Measurements from ENCODE around the gene MRPL51.
A peak's percentile ranks its signal among the peaks of the same experiment; 100 is the strongest.
"Not testable (repeated sequence)": the region's sequence is repeated elsewhere in the genome, so short reads cannot be mapped to it uniquely, and the experiment has no call there.

The MRPL51 gene

DNA sequence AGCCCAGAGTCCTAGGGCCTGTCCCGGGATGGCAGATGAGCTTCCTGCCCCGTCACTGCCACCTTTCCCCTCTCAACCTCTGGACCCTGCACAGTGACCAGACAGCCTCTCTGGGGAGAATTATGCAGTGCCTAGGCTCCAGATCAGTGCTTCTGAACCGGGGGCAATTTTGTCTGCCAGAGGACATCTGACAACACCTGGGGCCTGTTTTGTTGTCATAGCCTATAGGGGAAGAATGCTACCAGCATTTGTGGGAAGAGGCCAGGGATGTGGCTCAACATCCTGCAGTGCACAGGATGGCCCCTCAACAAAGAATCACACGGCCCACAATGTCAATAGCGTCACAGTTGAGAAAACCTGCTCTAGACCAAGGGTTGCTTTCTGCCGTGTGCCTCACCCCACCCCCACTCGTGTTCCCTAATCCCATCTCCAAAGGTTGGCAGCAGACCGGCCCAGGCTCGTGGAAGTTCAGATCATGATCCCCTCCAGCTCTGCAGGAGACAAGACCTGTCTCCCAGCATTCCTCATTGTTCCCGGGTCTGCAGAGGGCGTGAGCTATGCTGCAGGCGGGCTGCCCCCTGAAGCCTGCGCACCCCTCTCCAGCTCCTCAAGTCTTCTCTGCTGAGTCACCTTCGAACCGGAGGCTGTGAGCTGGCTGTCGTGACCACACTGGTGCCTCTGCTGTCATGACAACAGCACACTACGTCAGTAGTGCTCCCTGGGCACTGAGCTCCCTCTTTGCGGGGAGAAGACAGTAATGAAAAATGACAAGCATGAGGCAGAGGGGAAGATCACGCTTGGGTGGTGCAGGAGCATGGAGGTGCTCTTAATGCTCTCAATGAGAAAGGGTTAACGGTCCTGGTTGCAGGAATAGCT, 39.2 kb upstream of the MRPL51 start:
- peak; percentile 91 for DNase-seq (ENCODE audit: low spot score)

DNA sequence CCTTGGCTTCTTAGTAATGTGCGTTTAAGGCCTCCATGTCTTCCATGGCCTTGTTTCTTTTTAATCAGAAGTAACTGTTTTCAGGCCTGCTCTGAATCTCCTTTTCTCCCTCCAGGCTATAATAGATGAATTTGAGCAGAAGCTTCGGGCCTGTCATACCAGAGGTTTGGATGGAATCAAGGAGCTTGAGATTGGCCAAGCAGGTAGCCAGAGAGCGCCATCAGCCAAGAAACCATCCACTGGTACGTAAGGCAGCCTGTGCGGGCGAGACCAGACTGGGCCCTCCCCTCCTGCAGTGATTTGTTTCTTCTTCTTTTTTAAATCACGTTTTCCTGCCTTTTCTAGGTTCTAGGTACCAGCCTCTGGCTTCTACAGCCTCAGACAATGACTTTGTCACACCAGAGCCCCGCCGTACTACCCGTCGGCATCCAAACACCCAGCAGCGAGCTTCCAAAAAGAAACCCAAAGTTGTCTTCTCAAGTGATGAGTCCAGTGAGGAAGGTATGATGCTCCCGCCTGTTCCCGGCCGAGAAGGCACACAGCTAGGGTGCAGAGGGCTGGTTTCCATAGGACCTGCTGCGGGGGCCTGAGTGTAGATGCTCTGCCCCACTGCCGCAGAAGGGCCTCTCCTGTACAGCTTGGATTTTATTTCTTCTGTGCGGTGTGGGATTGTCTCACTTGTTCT, 37.7 kb upstream of the MRPL51 start:
- DNase-seq (ENCODE audit: low spot score), result no peak

DNA sequence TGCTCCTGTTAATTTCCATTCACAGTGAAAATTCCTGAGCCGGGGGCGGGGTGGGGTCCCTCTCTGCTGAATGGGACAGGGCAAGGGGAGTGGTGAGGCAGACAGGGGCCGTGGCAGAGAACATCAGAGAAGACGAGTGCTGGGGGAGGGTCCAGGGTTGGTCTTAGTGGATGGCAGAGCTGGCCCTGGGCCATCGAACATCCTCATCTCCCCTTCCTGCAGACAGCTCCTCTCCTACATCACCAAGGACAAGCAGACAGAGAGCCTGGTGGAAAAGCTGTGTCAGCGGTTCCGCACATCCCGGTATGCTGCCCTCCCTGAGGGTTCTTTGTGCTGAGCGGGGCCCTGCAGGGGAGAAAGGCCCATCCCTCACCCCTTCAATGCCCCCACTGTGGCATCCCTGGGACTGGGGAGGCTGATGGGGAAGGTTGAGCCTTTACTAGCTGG, 36.3 kb upstream of the MRPL51 start:
- no peak for DNase-seq (ENCODE audit: low spot score)

DNA sequence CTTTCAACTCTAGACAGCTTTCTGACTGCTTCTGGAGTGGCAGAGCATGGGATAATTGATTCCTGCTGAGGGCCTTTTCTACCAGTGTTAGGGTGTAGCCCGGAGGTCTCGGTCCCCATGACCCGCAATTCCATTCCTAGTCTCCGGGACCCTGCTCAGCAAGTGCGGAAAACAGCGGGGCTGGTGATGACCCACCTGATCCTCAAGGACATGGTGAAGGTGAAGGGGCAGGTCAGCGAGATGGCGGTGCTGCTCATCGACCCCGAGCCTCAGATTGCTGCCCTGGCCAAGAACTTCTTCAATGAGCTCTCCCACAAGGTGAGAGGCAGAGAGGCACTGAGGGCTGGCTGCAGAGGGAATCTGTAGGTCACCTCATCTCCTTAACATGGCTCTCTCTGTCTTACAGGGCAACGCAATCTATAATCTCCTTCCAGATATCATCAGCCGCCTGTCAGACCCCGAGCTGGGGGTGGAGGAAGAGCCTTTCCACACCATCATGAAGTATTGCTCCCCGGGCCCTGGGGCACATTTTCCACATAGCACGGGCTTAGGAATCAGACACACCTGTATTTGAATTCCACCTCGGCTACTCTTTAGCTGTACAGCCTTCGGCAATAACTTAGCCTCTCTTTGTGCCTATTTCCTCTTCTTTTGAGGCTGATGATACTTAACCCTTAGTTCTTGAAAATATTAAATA, 35.6 kb upstream of the MRPL51 start:
- DNase-seq (ENCODE audit: low spot score), result no peak

DNA sequence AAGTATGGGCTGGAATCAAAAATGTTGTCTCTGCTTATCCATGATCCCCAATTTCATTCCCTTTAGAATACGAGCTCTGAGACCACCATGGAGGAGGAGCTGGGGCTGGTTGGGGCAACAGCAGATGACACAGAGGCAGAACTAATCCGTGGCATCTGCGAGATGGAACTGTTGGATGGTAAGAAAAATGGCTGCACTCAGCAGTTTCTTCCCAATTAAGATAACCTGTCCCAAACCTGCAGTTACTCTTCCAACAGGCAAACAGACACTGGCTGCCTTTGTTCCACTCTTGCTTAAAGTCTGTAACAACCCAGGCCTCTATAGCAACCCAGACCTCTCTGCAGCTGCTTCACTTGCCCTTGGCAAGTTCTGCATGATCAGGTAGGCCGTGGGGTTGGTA, 34.6 kb upstream of the MRPL51 start:
- DNase-seq (ENCODE audit: low spot score), result no peak

DNA sequence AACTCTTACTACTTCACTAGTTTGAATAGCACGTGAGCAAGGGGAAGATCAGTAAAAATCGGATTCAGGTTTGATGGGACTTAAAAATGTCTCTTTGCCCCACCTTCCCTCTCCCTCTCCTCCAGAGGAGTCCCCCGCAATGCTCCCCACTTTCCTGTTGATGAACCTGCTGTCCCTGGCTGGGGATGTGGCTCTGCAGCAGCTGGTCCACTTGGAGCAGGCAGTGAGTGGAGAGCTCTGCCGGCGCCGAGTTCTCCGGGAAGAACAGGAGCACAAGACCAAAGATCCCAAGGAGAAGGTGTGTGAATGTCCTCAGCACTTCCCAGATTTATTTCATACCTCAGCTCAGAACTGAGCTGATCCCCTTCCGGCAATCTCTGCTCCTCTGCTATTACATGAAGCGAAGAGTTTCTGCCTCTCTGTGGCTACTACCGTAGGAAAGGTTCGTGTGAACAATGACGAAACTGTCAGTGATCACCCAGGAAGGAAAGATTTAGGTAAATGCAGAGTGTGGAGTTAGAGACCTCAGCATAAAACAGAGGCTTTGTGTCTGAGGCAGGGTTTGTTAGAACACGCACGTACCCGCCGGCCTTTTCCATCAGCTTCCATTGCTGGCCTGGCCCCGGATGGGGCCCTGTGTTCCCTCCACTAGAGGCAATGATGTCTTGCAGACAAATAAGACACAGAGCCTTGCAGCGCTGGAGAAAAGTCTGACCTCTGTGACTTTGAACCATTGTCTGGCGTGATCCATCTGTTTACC, 33.9 kb upstream of the MRPL51 start:
- DNase-seq (ENCODE audit: low spot score), result no peak

DNA sequence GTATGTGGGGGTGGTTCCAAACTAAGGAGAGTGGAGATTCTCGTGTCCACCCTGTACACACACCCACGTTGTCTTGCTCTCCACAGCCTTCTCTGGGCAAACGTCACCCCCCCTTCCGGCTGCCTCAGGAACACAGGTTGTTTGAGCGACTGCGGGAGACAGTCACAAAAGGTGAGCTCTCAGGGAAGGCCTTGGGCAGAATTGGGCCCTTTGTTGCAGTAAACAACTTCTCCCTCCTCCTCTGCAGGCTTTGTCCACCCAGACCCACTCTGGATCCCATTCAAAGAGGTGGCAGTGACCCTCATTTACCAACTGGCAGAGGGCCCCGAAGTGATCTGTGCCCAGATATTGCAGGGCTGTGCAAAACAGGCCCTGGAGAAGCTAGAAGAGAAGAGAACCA, 33.1 kb upstream of the MRPL51 start:
- no peak for DNase-seq (ENCODE audit: low spot score)

DNA sequence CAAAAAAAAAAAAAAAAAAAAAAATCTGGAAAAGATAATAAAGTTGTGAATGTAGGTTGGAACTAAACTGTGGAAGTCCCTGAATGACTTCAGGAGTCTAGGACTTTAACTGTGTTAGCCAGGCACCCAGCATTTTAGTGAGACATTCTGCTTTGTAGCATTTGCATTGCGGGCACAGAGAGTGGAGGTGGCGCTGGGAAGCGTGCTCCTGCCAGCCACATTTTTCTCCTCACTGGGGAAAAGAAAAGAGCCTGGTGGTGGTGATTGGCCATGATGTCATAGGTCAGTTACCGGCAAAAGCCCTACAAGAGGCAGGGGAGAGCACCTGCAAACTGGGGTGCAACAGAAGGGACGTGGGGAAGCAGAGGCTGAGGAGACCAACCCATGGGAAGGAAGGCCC, 31.6 kb upstream of the MRPL51 start:
- DNase-seq (ENCODE audit: low spot score), result no peak

DNA sequence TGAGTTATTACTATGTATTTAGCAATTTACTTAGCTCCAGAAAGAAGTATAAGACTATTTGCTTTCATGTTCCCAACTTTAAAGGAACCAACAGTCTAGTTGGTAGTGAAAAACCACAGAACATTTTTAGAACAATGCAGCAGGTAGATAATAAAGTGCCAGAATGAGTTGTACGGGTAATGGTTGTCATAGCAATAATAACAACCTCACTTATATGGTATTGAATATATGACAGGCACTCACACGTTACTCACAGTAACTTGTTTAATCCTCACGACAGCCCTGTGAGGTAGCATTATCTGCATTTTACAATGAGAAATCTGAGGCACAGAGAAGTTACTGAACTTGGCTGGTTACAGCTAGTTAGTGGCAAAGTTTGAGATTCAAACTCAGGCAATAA, 30.6 kb upstream of the MRPL51 start:
- DNase-seq (ENCODE audit: low spot score), result no peak

DNA sequence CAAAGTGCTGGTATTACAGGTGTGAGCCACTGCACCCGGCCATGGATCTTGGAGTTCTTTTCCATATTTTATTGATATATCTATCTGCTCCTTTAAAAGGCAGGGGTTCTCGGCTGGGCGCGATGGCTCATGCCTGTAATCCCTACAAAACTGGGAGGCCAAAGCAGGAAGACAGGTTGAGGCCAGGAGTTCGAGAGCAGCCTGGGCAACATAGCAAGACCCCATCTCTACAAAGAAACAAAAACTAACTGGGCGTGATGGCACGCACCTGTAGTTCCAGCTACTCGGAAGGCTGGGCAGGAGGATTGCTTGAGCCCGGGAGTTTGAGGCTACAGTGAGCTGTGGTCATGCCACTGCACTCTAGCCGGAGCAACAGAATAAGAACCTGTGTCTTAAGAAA, 29.1 kb upstream of the MRPL51 start:
- no peak for DNase-seq (ENCODE audit: low spot score)

DNA sequence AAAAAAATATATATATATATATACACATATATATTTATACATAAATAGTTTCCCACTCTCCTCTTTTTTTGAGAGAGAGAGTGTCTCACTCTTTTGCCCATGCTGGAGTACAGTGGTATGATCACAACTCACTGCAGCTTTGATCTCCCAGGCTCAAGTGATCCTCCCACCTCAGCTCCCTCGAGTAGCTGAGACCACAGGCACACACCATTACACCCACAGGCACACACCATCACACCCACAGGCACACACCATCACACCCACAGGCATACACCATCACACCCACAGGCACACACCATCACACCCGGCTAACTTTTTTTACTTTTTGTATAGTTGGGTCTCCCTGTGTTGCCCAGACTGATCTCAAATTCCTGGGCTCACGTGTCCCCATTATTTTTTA, 27.1 kb upstream of the MRPL51 start:
- DNase-seq (ENCODE audit: low spot score), result no peak

DNA sequence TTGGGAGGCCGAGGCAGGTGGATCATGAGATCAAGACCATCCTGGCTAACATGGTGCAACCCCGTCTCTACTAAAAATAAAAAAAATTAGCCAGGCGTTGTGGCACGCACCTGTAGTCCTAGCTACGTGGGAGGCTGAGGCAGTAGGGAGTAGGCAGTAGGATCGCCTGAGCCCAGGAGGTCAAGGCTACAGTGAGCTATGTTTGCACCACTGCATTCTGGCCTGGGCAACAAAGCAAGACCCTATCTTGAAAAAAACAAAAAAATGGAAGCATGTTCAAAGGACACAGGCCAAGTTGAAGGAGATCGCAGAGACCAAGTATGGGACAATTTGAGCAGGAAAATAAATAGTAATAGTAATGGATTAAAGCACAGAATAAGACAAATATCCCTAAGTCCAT, 15.0 kb upstream of the MRPL51 start:
- no peak for DNase-seq (ENCODE audit: low spot score)

DNA sequence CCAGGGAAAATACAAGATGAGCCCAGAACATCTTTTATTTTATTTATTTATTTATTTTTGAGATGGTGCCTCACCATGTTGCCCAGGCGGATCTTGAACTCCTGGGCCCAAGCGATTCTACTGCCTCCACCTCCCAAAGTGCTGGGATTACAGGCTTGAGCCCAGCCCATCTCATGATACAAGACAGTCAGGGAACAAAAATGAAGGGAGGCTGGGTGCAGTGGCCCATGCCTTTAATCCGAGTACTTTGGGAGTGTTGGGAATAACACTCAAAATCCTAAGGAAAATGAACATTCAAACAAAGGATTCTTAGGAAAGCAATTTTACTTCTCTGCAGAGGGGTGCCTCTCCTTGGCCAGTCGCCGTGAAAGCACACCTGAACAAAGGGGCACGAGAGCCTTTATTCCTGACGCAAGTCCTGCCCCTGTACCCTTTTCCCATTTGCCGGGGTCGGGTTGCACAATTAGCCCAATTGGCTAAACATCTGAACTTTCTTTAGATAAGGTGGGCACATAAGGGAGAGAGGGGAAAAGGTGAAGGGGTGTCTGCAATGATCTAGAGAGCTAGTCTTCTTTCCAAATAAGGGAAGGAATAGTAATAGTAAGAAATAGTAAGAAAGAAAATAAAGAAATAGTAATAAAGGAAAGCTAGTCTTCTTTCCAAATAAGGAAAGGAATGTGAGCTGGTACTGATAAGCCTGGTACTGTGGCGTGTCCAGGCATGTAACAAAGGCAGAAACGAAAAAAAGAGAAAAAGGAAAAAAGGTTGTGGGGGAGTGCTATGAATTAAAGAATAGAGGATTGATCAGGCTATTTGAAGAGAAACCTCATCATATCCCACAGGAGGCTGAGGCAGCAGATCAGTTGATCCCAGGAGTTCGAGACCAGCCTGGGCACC, 14.3 kb upstream of the MRPL51 start:
- DNase-seq (ENCODE audit: low spot score), result no peak

DNA sequence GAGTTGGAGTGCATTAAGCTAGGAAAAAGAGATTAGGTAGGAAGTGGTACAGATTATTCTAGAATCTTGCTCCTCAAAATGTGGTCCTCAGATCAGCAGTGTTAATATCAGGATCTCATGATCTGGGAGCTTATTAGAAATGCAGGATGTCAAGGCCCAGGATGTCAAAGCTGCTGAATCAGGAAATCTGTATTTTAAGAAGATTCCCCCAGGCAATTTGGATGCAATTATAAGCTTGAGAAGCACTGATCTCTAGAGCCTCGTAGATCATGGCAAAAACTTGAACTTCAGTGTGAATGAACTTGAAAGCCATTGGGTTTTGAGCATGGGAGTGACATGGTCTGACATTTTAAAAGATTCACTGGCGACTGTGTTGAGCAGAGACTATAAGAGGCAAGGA, 7.4 kb upstream of the MRPL51 start:
- DNase-seq (ENCODE audit: low spot score), result no peak

DNA sequence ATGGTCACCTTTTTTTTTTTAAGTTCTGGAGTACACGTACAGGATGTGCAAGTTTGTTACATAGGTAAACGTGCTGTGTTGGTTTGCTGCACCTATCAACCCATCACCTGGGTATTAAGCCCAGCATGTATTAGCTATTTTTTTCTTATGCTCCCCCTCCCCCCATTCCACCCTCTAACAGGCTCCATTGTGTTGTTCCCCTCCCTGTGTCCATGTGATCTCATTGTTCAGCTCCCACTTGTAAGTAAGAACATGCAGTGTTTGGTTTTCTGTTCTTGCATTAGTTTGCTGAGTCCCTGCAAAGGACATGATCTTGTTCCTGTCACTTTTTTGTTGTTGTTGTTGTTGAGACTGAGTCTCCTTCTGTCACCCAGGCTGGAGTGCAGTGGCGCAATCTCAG, 4.2 kb upstream of the MRPL51 start:
- DNase-seq (ENCODE audit: low spot score), result not testable (repeated sequence)

DNA sequence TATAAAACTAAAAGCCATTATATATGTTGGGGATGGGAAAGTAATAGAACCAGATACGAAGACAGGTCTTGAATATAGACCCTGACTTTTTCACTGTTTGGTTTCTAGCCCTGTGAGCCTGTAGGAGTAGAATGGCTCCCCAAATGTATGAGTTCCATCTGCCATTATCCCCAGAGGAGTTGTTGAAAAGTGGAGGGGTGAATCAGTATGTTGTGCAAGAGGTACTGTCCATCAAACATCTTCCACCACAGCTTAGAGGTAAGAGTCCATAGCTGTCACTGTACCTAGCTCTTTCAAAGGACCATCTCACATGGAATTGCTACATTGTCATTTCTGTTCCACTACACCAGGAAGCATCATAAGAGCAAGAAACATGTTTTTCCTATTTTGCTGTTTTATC, 1.9 kb upstream of the MRPL51 start:
- DNase-seq (ENCODE audit: low spot score), result no peak

DNA sequence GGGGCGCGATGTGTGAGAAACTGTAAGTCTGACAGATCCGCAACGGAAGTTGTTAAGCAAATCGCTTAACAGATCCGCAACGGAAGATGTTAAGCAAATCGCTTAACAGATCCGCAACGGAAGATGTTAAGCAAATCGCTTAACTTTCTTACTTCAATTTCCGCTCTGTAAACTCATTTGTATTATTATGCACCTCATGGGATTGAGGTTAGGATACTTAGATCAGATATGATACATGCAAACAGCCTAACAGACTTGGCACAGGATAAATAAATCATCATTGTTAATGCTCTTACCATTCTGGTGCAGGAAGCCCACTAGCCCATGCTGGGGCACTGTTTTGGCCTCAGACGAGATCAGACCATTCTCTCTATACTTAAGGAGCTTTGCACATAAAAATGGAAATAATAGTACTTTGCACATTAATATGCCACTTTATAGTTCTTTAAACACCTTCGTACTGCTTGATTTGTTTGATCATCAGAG, 1.2 kb upstream of the MRPL51 start:
- DNase-seq (ENCODE audit: low spot score), result no peak

DNA sequence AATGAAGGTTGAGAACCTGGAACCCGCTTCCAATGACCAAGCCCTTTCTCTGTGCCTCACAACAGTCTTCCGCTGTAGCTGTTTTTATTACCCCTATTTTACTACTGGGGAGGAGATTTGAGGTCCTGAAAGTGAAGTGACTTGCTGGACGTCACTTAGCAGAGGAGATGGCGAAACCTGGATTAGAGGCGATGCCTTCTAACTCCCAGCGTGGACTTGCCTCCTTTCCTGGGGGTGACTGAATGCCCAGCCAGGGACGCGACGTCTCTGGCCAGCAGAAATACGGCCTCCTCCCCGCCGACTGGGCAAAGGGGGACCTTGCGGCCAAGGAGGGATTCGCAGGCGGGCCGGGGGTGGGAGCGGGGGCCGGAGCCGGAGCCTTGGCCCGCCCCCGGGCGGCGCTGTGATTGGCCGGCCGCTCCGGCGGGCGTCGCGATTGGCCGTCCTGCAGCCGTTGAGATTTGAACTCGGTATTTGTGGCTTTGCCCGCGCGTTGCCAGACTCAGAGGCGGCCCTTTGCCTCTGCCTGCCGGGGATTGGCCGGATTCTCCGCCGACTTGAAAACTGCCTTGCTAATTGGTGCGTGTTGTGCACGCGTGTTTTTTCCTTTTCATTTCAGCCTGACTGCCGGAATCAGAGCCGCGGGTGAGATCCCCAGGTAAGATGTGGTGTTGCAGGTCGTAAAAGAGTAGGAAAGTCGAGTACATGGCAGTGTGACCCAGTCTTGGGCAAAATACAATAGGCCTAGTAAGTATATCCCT, 615 bp upstream of the MRPL51 start, which contains the start of gene NCAPD2:
TSS of gene NCAPD2 (plus strand) at position 606 of the 761 bp plus-strand sequence. CDS start 997 bp downstream, outside the sequence.
- DNase-seq (ENCODE audit: low spot score), result peak; percentile 99

DNA sequence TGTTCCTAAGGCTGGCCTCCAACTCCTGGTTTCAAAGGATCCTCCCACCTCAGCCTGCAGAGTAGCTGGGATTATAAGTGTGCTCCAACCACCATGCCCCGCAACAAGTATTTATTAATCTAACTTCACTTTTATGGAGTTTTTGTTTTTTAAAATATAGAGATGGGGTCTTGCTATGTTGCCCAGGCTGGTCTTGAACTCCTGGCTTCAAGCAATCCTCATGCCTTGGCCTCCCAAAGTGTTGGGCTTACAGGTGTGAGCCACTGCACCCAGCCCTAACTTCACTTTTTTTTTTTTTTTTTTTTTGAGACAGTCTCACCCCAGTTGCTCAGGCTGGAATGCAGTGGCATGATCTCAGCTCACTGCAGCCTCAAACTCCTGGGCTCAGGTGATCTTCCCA, 2.4 kb downstream of the MRPL51 start:
- DNase-seq (ENCODE audit: low spot score), result not testable (repeated sequence)

DNA sequence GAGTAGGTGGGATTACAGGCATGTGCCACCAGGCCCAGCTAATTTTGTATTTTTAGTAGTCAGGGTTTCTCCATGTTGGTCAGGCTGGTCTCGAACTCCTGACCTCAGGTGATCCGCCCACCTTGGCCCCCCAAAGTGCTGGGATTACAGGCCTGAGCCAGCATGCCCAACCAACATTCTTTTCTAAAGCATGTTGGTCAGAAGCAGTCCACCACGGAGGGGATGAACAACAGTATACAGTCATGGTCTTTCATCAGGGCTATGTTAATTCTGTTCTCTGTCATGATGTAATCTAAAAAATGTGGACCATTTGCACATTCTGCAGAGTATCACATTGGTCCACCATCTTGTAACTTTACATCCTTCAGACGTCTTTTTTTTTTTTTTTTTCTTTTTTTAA, 3.6 kb downstream of the MRPL51 start:
- DNase-seq (ENCODE audit: low spot score), result no peak

Measured in GM03348 (cell line).